Measurements from ENCODE around the gene LDB3.
"Not testable (repeated sequence)": the region's sequence is repeated elsewhere in the genome, so short reads cannot be mapped to it uniquely, and the experiment has no call there.

The LDB3 gene

GRCh38 chr10:86644152-86644793, 24.0 kb upstream of the LDB3 start:
- Histone ChIP-seq H4K20me1 (ENCODE audit: insufficient read depth, low read length) (no peaks in the 10 kb centered on the region), H3K27ac (ENCODE audit: low read length) (no peak overlapping the region), H3K79me2 (ENCODE audit: low read length) (no peaks in the 10 kb centered on the region), H3K27me3 (replicated peaks; ENCODE audit: insufficient read depth, low read length) (no peaks in the 10 kb centered on the region; the same call in 1 of the 2 replicates), H3F3A (ENCODE audit: insufficient read depth, low read length) (no peaks in the 10 kb centered on the region), H3K9me3 (replicated peaks; ENCODE audit: insufficient read depth, low read length) (no peaks in the 10 kb centered on the region), H3K4me2 (ENCODE audit: low read depth, low read length) (no peak overlapping the region), H3K4me3 (ENCODE audit: low read length) (no peak overlapping the region), H3K9me2 (replicated peaks; ENCODE audit: insufficient read depth, low read length) (no peaks in the 10 kb centered on the region), H2AFZ (ENCODE audit: low read length) (no peak overlapping the region), H3K36me3 (replicated peaks; ENCODE audit: insufficient read depth, low read length) (no peaks in the 10 kb centered on the region), H3K9ac (ENCODE audit: low read length) (no peak overlapping the region), H3K4me1 (ENCODE audit: low read length) (peaks cover 3% of the 10 kb centered on the region; the same call in 1 of the 2 replicates)
- no peak for TF ChIP-seq EZH2 (optimal IDR thresholded peaks at IDR 0.05; ENCODE audit: low read depth, low read length)
- no peak for TF ChIP-seq EZH2phosphoT487 (IDR thresholded peaks at IDR 0.05; ENCODE audit: low read length)
- TF ChIP-seq, protein P1, sequence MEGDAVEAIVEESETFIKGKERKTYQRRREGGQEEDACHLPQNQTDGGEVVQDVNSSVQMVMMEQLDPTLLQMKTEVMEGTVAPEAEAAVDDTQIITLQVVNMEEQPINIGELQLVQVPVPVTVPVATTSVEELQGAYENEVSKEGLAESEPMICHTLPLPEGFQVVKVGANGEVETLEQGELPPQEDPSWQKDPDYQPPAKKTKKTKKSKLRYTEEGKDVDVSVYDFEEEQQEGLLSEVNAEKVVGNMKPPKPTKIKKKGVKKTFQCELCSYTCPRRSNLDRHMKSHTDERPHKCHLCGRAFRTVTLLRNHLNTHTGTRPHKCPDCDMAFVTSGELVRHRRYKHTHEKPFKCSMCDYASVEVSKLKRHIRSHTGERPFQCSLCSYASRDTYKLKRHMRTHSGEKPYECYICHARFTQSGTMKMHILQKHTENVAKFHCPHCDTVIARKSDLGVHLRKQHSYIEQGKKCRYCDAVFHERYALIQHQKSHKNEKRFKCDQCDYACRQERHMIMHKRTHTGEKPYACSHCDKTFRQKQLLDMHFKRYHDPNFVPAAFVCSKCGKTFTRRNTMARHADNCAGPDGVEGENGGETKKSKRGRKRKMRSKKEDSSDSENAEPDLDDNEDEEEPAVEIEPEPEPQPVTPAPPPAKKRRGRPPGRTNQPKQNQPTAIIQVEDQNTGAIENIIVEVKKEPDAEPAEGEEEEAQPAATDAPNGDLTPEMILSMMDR (IDR thresholded peaks at IDR 0.05; ENCODE audit: low read length), result no peak
- DNase-seq, result no peak

- H3K79me2 ChIP-seq (ENCODE audit: low read length), result no peaks in the 10 kb centered on the region
- no peak for DNase-seq
- no peak overlapping the region for H3K4me2 ChIP-seq (ENCODE audit: low read depth, low read length)
- H3K4me3 ChIP-seq (ENCODE audit: low read length), result no peak overlapping the region
- no peak overlapping the region for H2AFZ ChIP-seq (ENCODE audit: low read length)
- TF ChIP-seq EZH2 (optimal IDR thresholded peaks at IDR 0.05; ENCODE audit: low read depth, low read length), result no peak
- H3K4me1 ChIP-seq (ENCODE audit: low read length), result peaks cover 3% of the 10 kb centered on the region; the same call in 1 of the 2 replicates
- H3K27ac ChIP-seq (ENCODE audit: low read length), result no peak overlapping the region
- H3K36me3 ChIP-seq (replicated peaks; ENCODE audit: insufficient read depth, low read length), result no peaks in the 10 kb centered on the region
- no peak overlapping the region for H3K9ac ChIP-seq (ENCODE audit: low read length)
- H3K9me2 ChIP-seq (replicated peaks; ENCODE audit: insufficient read depth, low read length), result no peaks in the 10 kb centered on the region
- H3F3A ChIP-seq (ENCODE audit: insufficient read depth, low read length), result no peaks in the 10 kb centered on the region
- H3K9me3 ChIP-seq (replicated peaks; ENCODE audit: insufficient read depth, low read length), result no peaks in the 10 kb centered on the region
- no peaks in the 10 kb centered on the region for H4K20me1 ChIP-seq (ENCODE audit: insufficient read depth, low read length)
- no peaks in the 10 kb centered on the region; the same call in 1 of the 2 replicates for H3K27me3 ChIP-seq (replicated peaks; ENCODE audit: insufficient read depth, low read length)
Observed at GRCh38 chr10:86644794-86645445, 23.4 kb upstream of the LDB3 start.

DNA sequence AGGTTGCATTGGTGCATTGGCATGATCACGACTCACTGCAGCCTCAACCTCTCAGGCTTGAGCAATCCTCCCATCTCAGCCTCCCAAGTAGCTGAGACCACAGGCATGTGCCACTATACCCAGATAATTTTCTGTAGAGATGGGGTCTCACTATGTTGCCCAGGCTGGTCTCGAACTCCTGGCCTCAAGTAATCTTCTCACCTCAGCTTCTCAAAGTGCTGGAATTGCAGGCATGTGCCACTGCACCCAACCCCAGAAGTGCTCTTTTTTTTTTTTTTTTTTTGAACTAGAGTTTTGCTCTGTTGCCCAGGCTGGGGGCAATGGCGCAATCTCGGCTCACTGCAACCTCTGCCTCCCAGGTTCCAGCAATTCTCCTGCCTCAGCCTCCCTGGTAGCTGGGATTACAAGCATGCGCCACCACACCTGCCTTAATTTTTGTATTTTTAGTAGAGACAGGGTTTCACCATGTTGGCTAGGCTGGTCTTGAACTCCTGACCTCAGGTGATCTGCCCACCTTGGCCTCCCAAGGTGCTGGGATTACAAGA, 22.6 kb upstream of the LDB3 start:
- not testable (repeated sequence) for H3K9me3 ChIP-seq (replicated peaks; ENCODE audit: insufficient read depth, low read length); H3K27ac ChIP-seq (ENCODE audit: low read length); H4K20me1 ChIP-seq (ENCODE audit: insufficient read depth, low read length); H3K9me2 ChIP-seq (replicated peaks; ENCODE audit: insufficient read depth, low read length); H3K36me3 ChIP-seq (replicated peaks; ENCODE audit: insufficient read depth, low read length); H3K27me3 ChIP-seq (replicated peaks; ENCODE audit: insufficient read depth, low read length); DNase-seq; H3K4me2 ChIP-seq (ENCODE audit: low read depth, low read length); H3K4me3 ChIP-seq (ENCODE audit: low read length); H3K79me2 ChIP-seq (ENCODE audit: low read length); H3K4me1 ChIP-seq (ENCODE audit: low read length); H3F3A ChIP-seq (ENCODE audit: insufficient read depth, low read length); H2AFZ ChIP-seq (ENCODE audit: low read length); H3K9ac ChIP-seq (ENCODE audit: low read length)

DNA sequence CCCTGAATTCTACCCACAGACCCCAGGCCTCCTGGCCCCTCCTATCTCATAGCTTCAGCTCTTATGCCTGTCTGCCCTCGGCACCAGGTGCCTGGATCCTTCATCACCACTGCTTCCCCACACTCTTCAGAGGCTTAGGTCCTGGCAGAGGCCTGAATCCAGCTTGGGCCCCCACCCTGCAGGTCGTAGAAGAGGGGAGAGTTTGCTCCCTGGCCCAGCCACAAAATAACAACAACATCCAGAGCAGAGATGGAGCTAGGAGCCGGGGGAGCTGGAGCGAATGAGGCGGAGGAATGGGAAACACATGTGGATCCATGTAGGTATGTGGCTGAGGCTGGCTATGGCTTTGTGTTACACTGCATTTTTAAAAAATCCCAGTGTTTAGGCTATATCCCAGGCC, 21.8 kb upstream of the LDB3 start:
- H3K9ac ChIP-seq (ENCODE audit: low read length), result no peak overlapping the region
- no peak for TF ChIP-seq EZH2 (optimal IDR thresholded peaks at IDR 0.05; ENCODE audit: low read depth, low read length)
- TF ChIP-seq, protein P1 (IDR thresholded peaks at IDR 0.05; ENCODE audit: low read length), result no peak
- TF ChIP-seq EZH2phosphoT487 (IDR thresholded peaks at IDR 0.05; ENCODE audit: low read length), result no peak
- H3K9me2 ChIP-seq (replicated peaks; ENCODE audit: insufficient read depth, low read length), result no peaks in the 10 kb centered on the region

More for the DNA sequence above, 21.8 kb upstream of the LDB3 start:
- Histone ChIP-seq H3K36me3 (replicated peaks; ENCODE audit: insufficient read depth, low read length) (no peaks in the 10 kb centered on the region), H3K27me3 (replicated peaks; ENCODE audit: insufficient read depth, low read length) (peaks cover 6% of the 10 kb centered on the region; the same call in 1 of the 2 replicates), H3K4me3 (ENCODE audit: low read length) (no peak overlapping the region), H3K79me2 (ENCODE audit: low read length) (no peaks in the 10 kb centered on the region), H2AFZ (ENCODE audit: low read length) (no peak overlapping the region), H3K9me3 (replicated peaks; ENCODE audit: insufficient read depth, low read length) (no peaks in the 10 kb centered on the region), H3K27ac (ENCODE audit: low read length) (no peak overlapping the region), H3F3A (ENCODE audit: insufficient read depth, low read length) (no peaks in the 10 kb centered on the region), H4K20me1 (ENCODE audit: insufficient read depth, low read length) (no peaks in the 10 kb centered on the region), H3K4me2 (ENCODE audit: low read depth, low read length) (no peak overlapping the region), H3K4me1 (ENCODE audit: low read length) (peaks cover 3% of the 10 kb centered on the region; the same call in 1 of the 2 replicates)
- no peak for DNase-seq
